Right ventricle myocardium superior (tissue), 1 donor: ENCODE measurements around the gene RGSL1. TPM values are rescaled to one million over a fixed set of nuclear protein-coding genes. Genes with fewer than 3 reads are reported as not detected.
"Not testable (repeated sequence)": the region's sequence is repeated elsewhere in the genome, so short reads cannot be mapped to it uniquely, and the experiment has no call there.

ENCODE experiments used
- ATAC-seq: fragments of 200-7000 bp; cut with Tn5 transposase; one replicate; pipeline ENCODE4 v1.9.1; 2020; ENCODE audit warnings: mild to moderate bottlenecking; ENCODE audit not compliant: poor library complexity
- DNase-seq: peaks from one replicate; pipeline ENCODE4 v3.0.0-alpha.2; 2020
- intact Hi-C: fragments of 100-400 bp; cut with DNase I; formaldehyde crosslinking; loops from one replicate; pipeline ENCODE4 v1.11.2; 2022
- total RNA-seq: library from RNA; stranded (reverse); fragmentation: NEBNext Ultra II Directional; extraction: Animal tissue kit (Norgen Biotek cat#: 25700); gene quantifications from one replicate; pipeline ENCODE4 v1.2.1, GENCODE V29; 2021
- donor health status: DM: no; HTN: yes; CAD: no; lungs with severe emphysema.

The RGSL1 gene
- total RNA-seq, 1 donor from 2014 or later = not detected

DNA sequence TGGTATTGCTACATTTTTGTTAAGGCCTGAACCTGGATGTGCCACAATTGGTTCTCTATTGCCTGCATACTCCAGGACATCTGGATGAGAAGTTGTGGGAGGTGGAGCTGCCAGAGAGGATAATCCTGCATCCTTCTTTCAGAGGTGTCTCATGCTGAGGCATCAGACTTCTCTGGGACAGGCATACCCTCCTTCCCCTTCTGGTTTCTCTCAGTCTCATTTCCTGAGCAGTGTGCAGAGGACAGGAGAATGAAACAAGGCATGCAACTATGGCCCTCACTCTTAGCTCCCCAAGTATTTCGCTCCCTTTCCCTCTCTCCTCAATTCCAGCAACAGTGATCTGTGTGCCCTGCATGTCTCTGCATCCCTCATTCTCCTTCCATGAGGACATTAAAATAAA is 7.6 kb upstream of the RGSL1 start:
- DNase-seq (no peak), ATAC-seq (no peak)
- intact Hi-C loops = loop anchor here (10.0 kb wide), 1 partner anchor 152 kb away; no protein-coding TSS in a partner anchor

DNA sequence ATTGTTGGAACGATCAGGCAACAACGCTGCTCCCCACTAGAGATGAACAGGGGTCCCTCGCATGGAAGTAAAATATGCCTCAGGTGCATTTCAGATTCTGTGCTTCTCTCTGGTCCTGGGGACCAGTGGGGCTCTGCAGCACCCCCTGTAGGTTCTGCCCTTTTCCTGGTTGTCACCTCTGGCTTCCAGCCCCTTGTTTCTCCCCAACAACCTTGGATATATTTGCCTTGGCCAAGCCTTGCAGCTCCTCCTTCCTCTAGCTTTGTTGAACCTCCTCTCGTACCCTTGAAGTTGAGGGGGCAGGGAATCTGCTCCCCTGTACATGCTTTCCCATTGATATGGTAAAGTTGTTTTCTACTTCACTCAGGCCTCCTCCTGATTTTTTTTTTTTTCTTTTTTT is 5.4 kb upstream of the RGSL1 start:
- intact Hi-C loops = loop anchor here (10.0 kb wide), 1 partner anchor 150 kb away; no protein-coding TSS in a partner anchor
- ATAC-seq (no peak), DNase-seq (no peak)

DNA sequence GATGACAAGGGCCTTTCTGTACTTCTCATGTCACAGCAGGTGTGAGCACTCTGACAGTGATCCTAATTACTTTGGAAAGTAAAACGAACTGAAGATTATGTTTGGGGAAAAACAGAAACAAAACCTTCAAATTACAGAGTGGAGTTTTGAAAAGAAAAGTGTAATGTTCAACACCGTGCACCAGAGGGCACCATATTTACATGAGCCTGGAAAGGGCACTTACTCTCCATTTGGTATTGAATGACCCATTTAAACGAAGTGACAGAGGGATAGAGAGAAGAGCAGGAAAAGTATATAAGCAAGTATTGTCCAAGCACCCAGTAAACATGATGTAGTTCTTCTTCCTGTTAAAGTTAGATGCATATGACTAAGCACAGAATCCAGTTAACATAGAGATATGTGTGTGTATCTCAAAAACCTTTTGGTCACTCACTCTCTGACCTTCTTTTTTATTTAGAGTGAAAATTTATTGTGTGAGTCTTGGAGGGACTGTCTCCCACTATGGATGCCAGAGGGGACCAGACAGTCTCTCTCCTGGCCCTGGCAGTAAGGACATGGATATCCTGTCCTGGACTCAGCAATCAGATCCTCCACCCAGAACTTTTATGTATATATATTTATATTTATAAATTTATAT is 3.8 kb upstream of the RGSL1 start:
- intact Hi-C loops = loop anchor here (10.0 kb wide), 1 partner anchor 149 kb away; no protein-coding TSS in a partner anchor
- ATAC-seq (peak; percentile 74), DNase-seq (no peak)

GRCh38 chr1:182447124-182447523 is 2.8 kb upstream of the RGSL1 start:
- not testable (repeated sequence) for DNase-seq, ATAC-seq
- intact Hi-C loops = loop anchor here (10.0 kb wide), 1 partner anchor 148 kb away; no protein-coding TSS in a partner anchor

DNA sequence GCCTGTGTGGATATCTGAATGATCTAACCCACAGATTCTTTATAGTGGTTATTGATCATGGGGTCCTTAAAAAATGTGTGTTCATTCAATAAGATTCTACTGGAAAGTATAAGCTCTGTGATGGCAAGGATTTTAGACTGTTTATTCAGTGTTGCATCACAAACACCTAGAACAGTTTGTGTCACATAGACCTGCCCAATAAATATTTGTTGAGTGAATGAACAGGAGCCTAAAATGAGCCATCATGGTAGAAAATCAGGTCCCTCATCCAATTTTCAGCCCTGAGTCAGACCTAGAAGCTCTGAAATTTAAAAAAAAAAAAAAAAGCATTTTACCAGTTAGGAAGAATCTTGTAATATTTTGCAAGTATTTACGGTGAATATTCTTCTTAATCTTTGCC is 2.3 kb upstream of the RGSL1 start:
- ATAC-seq (no peak), DNase-seq (no peak)
- intact Hi-C loops = loop anchor here (10.0 kb wide), 1 partner anchor 147 kb away; no protein-coding TSS in a partner anchor

GRCh38 chr1:182453631-182454030 is 3.7 kb downstream of the RGSL1 start:
- intact Hi-C loops = no loop called here
- ATAC-seq (no peak), DNase-seq (no peak)

DNA sequence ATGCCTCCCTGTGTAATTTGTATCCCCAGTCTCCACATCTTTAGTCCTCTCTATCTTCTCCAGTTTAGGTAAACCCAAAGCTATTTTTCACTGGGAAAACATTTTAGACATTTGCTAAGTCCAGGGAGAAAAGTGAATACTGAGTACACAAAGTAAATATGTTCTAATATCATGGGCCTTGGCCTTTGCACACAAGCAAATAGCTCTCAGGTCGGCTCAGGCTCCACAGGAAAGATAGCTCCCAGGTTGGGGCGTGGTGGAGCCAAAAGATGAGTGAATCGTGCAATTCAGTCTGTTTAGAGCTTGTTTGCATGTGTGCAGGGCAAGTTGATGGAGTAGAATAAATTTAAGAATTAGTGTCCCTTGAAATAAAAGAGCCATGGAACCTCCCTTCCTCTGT is 7.9 kb downstream of the RGSL1 start:
- intact Hi-C loops = no loop called here
- DNase-seq (no peak), ATAC-seq (no peak)

DNA sequence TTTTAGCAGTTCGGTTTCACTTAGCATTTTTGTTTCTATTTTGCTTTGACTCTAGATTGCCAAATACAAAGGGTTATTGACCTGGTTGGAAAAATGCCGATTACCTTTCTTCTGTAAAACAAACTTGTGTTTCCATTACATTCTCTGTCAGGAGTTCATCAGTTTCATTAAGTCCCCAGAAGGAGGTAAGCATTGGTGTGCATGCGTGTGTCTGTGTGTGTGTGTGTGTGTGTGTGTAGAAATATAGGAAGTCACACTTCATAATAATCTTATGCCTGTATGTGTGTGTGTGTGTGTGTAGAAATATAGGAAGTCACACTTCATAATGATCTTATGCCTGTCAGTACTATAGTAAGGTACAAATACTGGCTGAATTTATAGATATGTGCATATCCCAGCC is 10.0 kb downstream of the RGSL1 start:
- intact Hi-C loops = no loop called here
- ATAC-seq (no peak), DNase-seq (no peak)

DNA sequence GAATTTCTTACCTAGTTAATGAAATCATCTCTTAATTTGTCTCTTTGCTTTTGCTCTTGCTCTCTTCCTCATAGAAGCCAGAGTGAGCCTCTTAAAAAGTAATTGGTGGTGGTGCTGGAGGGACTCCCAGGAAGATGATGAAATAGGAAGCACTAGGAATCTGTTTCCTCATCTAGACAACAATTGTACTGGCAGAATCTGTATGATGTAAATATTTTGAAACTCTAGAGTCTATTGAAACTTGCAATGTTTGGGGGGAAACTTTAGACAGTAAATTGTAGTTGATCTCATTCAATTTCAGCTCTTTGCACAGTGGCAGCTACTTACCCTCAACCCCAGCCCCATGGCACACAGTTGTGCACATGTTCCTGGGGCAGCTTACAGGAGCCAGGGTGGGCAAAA is 10.6 kb downstream of the RGSL1 start:
- no peak for DNase-seq
- intact Hi-C loops = no loop called here
- ATAC-seq = no peak

DNA sequence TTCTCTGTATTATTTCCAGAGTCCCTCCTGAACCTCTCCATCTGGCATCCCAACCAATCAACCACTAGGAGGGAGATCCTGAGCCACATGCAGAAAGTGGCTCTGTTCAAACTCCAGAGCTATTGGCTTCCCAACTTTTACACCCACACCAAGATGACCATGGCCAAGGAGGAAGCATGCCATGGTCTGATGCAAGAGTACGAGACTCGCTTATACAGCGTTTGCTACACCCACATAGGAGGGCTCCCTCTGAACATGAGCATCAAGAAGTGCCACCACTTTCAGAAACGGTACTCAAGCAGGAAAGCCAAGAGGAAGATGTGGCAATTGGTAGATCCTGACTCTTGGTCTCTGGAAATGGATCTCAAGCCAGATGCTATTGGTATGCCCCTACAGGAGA is 23.6 kb downstream of the RGSL1 start:
- DNase-seq (no peak), ATAC-seq (no peak)
- intact Hi-C loops = no loop called here

- intact Hi-C loops = no loop called here
- ATAC-seq (peak; percentile 62), DNase-seq (peak; percentile 66)
Observed at GRCh38 chr1:182476625-182477024, 26.7 kb downstream of the RGSL1 start.

- DNase-seq (no peak), ATAC-seq (no peak)
- intact Hi-C loops = no loop called here
Observed at GRCh38 chr1:182478238-182478637, 28.3 kb downstream of the RGSL1 start.

DNA sequence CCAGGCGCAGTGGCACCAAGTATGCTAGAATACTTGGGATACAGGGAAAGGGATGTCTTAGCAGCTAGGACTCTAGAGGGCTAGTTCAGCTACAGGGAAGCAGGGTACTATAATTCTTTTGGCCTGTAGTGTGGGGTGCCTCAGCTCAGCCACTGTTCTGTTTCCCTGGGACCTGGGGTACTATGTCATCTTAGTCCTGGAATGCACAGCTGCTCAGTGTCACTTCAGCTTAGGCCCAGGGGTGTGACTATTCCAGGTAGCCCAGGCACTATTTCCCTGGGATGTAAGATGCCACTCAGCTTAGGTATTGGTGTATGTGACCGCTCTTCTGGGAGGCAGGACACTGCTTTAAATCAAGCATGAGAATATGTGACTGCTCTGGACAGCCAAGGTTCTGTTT is 34.1 kb downstream of the RGSL1 start:
- ATAC-seq (no peak), DNase-seq (no peak)
- intact Hi-C loops = no loop called here

DNA sequence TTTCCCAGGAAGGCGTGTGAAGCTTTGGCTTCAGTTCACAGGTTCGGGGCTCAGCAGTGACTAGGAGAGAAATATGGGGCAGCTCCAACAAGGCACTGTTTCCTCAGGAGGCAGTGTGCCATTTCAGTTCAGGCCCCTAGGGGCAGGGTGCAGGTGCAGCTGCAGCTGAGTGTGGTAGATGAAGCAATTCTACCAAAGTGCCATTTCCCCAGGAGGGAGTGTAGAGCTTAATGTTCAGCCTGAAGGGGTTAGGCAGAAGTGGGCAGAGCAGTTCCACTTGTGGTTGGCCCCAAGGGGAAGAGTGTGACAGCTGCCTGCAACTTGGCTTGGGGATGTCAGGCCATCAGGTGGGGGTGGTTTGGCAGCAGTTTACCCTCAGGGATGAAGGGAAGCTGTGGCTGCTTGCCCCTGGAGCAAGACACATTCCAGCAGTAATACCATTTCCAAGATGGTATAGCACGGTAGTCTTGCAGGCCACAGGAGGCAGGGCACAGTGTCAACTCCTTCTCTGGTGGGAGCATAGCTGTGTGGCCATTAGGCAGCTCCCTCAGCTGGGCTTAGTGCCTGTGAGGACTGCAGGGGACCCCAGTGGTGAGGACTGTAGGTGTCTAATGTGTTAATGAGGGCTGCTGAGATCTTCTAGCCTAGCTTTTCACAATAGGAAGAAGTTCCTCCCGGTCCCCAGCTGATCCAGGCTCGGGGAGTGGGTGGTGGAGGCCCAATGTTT is 34.7 kb downstream of the RGSL1 start:
- intact Hi-C loops = no loop called here
- DNase-seq (no peak), ATAC-seq (no peak)

DNA sequence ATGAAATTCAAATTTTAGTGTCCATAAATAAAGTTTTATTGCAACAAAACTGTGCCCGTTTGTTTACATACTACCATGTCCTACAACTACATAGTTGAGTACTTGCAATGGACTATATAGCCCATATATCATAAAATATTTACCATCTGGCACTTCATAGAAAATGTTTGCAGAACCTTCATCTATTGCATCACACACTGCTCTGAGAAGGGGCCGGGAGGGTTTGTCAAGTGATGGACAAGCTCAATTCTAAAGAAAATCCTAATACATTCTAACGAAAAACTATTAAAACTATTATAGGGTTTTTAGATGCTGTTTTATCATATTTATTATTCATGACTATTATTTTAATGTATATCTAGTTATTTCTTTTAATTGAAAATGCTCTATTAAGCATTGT is 35.9 kb downstream of the RGSL1 start:
- ATAC-seq = no peak
- no peak for DNase-seq
- intact Hi-C loops = no loop called here

DNA sequence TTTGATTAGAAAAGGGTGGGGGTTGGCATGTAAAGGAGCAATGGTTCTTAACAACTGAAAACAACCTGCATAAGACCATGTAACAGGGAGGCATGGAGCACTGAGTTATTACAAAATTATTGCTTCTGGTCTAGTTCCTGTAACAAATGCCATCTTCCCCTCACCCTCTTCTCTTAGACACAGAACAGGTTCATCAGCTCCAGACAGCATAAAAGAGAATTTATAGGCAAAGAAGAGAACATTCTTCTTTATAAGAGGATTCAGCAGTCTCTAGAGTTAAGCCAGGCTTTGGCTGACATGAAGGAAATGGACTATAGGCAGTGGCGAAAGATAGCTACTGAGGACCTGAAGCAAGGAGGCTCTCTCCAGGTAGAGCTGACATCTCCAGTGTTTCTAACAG is 38.9 kb downstream of the RGSL1 start:
- intact Hi-C loops = no loop called here
- ATAC-seq = no peak
- no peak for DNase-seq

GRCh38 chr1:182493063-182493462 is 43.1 kb downstream of the RGSL1 start:
- ATAC-seq (no peak), DNase-seq (no peak)
- intact Hi-C loops = no loop called here

- peak; percentile 85 for ATAC-seq
- intact Hi-C loops = no loop called here
- DNase-seq = no peak
Observed at GRCh38 chr1:182495002-182495401, 45.1 kb downstream of the RGSL1 start.

GRCh38 chr1:182495693-182496092 is 45.7 kb downstream of the RGSL1 start:
- no peak for ATAC-seq
- no peak for DNase-seq
- intact Hi-C loops = no loop called here

DNA sequence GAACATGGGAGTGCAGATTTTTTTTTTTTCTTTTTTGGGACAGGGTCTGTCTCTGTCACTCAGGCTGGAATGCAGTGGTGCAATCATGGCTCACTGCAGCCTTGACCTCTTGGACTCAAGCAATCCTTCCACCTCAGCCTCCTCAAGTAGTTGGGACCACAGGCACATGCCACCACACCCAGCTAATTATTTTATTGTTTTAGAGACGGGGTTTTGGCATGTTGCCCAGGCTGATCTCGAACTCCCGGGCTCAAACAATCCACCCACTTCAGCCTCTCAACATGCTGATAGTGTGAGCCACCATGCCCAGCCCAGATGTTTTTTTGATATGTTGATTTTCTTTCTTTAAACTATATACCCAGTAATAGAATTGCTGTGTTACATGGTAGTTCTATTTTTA is 57.7 kb downstream of the RGSL1 start:
- ATAC-seq (peak; percentile 56), DNase-seq (peak; percentile 45)
- intact Hi-C loops = no loop called here
